Activated CD8-positive, alpha-beta T cell treated with anti-CD3 and anti-CD28 coated beads for 36 hours (primary cell): ENCODE results near the gene NKAIN2. TPM values are rescaled to one million over a fixed set of nuclear protein-coding genes. Genes with fewer than 3 reads are reported as not detected.

Source experiments
- ATAC-seq: fragments of 200-7000 bp; cut with Tn5 transposase; one replicate; pipeline ENCODE4 v1.10.0; 2021; ENCODE audit warnings: mild to moderate bottlenecking, moderate library complexity
- CTCF ChIA-PET: fragments of 350-600 bp; sonication (Branson Sonifier 250); formaldehyde crosslinking; loops from one replicate; lab custom pipeline; 2021; ENCODE audit warnings: antibody characterized with exemption; lab: Charles Lee
- POLR2A ChIA-PET: fragments of 350-600 bp; sonication (Branson Sonifier 250); formaldehyde crosslinking; loops from one replicate; lab custom pipeline; 2021; ENCODE audit warnings: antibody characterized with exemption; lab: Charles Lee
- DNase-seq: peaks from one replicate; pipeline ENCODE4 v3.0.0-alpha.2; 2020
- H3K27ac Mint-ChIP-seq: one replicate; pipeline ENCODE4 v1.8.0; 2021; ENCODE audit warnings: mild to moderate bottlenecking, mixed read lengths
- H3K27me3 Mint-ChIP-seq: one replicate; pipeline ENCODE4 v1.8.0; 2021; ENCODE audit warnings: mixed read lengths
- H3K36me3 Mint-ChIP-seq: one replicate; pipeline ENCODE4 v1.8.0; 2021; ENCODE audit warnings: low read depth, mixed read lengths
- H3K4me1 Mint-ChIP-seq: one replicate; pipeline ENCODE4 v1.8.0; 2021; ENCODE audit warnings: low read depth, mixed read lengths
- H3K4me3 Mint-ChIP-seq: one replicate; pipeline ENCODE4 v1.8.0; 2021; ENCODE audit warnings: mild to moderate bottlenecking, moderate library complexity, mixed read lengths
- H3K9me3 Mint-ChIP-seq: one replicate; pipeline ENCODE4 v1.8.0; 2021; ENCODE audit warnings: mixed read lengths
- intact Hi-C: fragments of 100-400 bp; cut with micrococcal nuclease; formaldehyde crosslinking; loops from one replicate; pipeline ENCODE4 v1.10.0; 2022
- total RNA-seq, 2 experiments: library from RNA; stranded (reverse); gene quantifications; one replicate each; pipeline ENCODE4 v1.2.3, GENCODE V29; 2021
- TF ChIP-seq, protein P1 (sequence below): fragments of 200-600 bp; IDR thresholded peaks from one replicate; pipeline ENCODE4 v1.8.0; 2022; ENCODE audit warnings: antibody characterized with exemption, mild to moderate bottlenecking

The NKAIN2 gene
- total RNA-seq, 2 experiments from 2014 or later, result not detected

DNA sequence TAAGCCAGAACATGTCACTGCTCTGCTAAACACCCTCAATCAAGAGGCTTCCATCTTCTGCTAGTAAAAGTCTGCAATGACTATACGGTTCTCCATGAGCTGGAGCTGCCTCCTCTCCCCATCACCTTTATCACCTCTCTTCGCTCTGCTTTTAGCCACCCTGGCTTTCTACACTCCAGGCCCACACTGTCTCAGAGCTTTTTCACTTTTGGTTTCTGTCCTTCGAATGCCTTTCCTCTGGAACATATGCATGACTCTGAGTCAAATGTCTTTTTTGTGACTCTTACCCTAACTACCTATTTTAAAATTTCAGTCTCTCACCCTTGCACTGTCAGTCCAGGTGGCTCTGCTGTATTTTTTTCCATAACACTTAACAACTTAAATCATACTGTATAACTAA is 633.1 kb downstream of the NKAIN2 start:
- no peak for ATAC-seq
- POLR2A ChIA-PET, result no interaction called here

DNA sequence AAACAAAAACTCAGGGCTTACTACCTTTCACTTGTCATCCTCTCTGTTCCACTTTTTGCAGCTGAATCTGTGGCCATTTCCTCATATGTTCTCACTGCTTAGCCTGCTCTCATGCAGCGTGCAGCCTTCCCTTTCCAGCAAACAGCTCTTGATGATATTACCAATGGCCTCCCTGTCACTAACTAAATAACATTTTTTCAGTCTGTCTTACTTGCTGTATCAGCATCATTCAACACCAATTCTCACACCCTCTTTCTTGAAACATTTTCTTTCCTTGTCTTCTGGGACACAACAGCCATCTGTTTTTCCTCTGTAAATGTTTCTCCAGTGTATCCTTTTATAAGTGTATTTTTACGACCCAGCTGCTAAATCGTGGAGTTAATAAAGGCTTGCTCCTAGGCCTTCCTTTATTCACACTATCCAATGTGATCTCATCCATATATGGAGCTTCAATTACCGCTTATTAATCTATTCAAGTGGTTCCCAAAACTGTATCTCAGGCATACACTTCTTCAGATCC is 634.9 kb downstream of the NKAIN2 start:
- POLR2A ChIA-PET, result no interaction called here
- no peak overlapping the region for H3K4me3 Mint-ChIP-seq

More for the DNA sequence above, 633.1 kb downstream of the NKAIN2 start:
- TF ChIP-seq, protein P1, sequence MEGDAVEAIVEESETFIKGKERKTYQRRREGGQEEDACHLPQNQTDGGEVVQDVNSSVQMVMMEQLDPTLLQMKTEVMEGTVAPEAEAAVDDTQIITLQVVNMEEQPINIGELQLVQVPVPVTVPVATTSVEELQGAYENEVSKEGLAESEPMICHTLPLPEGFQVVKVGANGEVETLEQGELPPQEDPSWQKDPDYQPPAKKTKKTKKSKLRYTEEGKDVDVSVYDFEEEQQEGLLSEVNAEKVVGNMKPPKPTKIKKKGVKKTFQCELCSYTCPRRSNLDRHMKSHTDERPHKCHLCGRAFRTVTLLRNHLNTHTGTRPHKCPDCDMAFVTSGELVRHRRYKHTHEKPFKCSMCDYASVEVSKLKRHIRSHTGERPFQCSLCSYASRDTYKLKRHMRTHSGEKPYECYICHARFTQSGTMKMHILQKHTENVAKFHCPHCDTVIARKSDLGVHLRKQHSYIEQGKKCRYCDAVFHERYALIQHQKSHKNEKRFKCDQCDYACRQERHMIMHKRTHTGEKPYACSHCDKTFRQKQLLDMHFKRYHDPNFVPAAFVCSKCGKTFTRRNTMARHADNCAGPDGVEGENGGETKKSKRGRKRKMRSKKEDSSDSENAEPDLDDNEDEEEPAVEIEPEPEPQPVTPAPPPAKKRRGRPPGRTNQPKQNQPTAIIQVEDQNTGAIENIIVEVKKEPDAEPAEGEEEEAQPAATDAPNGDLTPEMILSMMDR, result no peak
- intact Hi-C loops, result no loop called here
- Mint-ChIP-seq H3K4me3 (no peak overlapping the region), H3K27ac (no peak overlapping the region), H3K36me3 (no peaks in the 10 kb centered on the region), H3K4me1 (no peaks in the 10 kb centered on the region), H3K9me3 (peaks cover 2% of the 10 kb centered on the region), H3K27me3 (no peaks in the 10 kb centered on the region)
- no peak for DNase-seq
- CTCF ChIA-PET, result no interaction called here

DNA sequence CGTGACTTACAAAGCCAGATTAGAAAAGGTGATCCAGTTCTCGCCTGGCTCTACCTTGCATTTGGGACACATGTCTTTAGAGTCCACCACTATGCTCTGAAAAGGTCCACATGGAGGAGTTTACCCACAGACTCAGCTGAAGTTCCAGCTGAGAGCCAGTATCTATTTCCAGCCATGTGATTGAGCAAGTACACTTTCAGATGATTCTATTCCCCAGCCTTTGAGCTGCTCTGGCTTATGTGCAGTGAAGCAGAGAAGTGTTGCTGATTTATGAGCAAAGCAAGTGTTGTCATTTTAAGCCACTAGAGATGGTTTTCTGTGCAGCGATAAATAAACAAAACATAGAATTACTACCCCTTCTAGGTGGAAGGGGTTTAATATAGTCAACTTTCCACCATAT is 637.8 kb downstream of the NKAIN2 start:
- H3K4me1 Mint-ChIP-seq, result no peaks in the 10 kb centered on the region
- TF ChIP-seq, protein P1, result no peak
- intact Hi-C loops, result no loop called here
- CTCF ChIA-PET, result no interaction called here
- POLR2A ChIA-PET, result no interaction called here
- DNase-seq (no peak), ATAC-seq (no peak)
- H3K9me3 Mint-ChIP-seq, result peaks cover 4% of the 10 kb centered on the region
- H3K27ac Mint-ChIP-seq, result no peak overlapping the region
- no peaks in the 10 kb centered on the region for H3K27me3 Mint-ChIP-seq
- H3K36me3 Mint-ChIP-seq, result no peaks in the 10 kb centered on the region
- no peak overlapping the region for H3K4me3 Mint-ChIP-seq

More for the DNA sequence above, 634.9 kb downstream of the NKAIN2 start:
- Mint-ChIP-seq H3K27me3 (no peaks in the 10 kb centered on the region), H3K36me3 (no peaks in the 10 kb centered on the region), H3K9me3 (peaks cover 2% of the 10 kb centered on the region), H3K4me1 (no peaks in the 10 kb centered on the region), H3K27ac (no peak overlapping the region)
- CTCF ChIA-PET, result no interaction called here
- no peak for ATAC-seq
- intact Hi-C loops, result no loop called here
- DNase-seq, result no peak
- TF ChIP-seq, protein P1, result no peak

DNA sequence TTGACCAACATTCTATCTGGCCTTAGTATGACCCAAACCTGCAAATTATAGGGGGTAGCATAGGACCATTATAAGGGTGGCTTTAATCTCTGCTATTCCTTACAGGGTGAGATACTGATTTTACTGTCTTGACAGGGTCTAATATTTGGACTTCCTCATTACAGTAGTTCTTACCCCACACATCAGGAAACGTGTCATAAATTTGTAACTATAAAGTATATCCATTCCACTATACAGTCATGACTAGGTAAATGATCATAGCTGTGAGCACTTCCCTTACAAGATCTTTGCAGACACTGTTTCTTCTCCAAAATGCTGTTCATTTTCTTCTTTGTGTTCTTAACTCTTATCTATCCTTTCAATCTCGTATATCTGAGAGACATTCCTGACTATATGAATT is 639.9 kb downstream of the NKAIN2 start:
- DNase-seq, result no peak
- no peak for ATAC-seq
- Mint-ChIP-seq H3K9me3 (peaks cover 6% of the 10 kb centered on the region), H3K36me3 (no peaks in the 10 kb centered on the region), H3K27me3 (no peaks in the 10 kb centered on the region), H3K4me1 (no peaks in the 10 kb centered on the region), H3K4me3 (no peak overlapping the region), H3K27ac (no peak overlapping the region)
- intact Hi-C loops, result no loop called here
- TF ChIP-seq, protein P1, result no peak
- POLR2A ChIA-PET, result no interaction called here
- CTCF ChIA-PET, result no interaction called here

DNA sequence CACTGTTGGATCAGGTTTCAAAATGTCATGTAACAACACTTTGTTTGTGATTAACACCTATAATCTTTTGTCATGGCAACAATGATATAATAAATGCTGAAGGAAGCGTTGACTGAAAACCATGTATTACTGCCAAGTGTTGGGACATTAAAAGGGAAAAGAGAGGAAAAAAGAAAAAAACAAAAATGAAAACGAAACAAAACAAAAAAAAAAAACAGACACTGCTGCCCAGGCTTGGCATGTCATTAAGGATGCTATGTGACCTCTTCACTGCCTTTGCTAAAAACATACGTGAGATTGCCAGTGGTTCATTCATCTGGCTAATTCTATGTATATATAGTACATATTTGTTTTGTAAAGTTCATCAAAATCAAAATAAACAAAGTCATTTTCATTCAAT is 641.9 kb downstream of the NKAIN2 start:
- Mint-ChIP-seq H3K9me3 (peaks cover 6% of the 10 kb centered on the region), H3K27ac (no peak overlapping the region), H3K4me1 (no peaks in the 10 kb centered on the region), H3K36me3 (no peaks in the 10 kb centered on the region), H3K27me3 (no peaks in the 10 kb centered on the region), H3K4me3 (no peak overlapping the region)
- ChIA-PET POLR2A (no interaction called here), CTCF (no interaction called here)
- DNase-seq (no peak), ATAC-seq (no peak)
- TF ChIP-seq, protein P1, result no peak
- intact Hi-C loops, result no loop called here
